PC-3 (cell line): Measurements from ENCODE around the gene TENT4B.

Experiments used
- EZH2 ChIP-seq: fragments of 300-600 bp; sonication (generic); IDR thresholded peaks from one replicate; pipeline ENCODE4 v1.6.1; 2017; ENCODE audit warnings: antibody characterized with exemption, mild to moderate bottlenecking, low read length; ENCODE audit not compliant: unreplicated experiment
- EZH2phosphoT487 ChIP-seq: fragments of 300-600 bp; sonication (generic); IDR thresholded peaks from 2 replicates; pipeline ENCODE4 v1.6.1; 2018; ENCODE audit warnings: mild to moderate bottlenecking, antibody characterized with exemption, low read length, borderline replicate concordance
- TF ChIP-seq, protein P1 (sequence below): fragments of 300-600 bp; sonication (generic); conservative IDR thresholded peaks from 2 replicates; pipeline ENCODE4 v1.5.1; 2017; ENCODE audit warnings: antibody characterized with exemption, low read depth, mild to moderate bottlenecking, low read length

GRCh38 chr16:50227120-50227519 is 74.0 kb downstream of the TENT4B start:
- TF ChIP-seq EZH2 (no peak), EZH2phosphoT487 (no peak)
- TF ChIP-seq, protein P1, sequence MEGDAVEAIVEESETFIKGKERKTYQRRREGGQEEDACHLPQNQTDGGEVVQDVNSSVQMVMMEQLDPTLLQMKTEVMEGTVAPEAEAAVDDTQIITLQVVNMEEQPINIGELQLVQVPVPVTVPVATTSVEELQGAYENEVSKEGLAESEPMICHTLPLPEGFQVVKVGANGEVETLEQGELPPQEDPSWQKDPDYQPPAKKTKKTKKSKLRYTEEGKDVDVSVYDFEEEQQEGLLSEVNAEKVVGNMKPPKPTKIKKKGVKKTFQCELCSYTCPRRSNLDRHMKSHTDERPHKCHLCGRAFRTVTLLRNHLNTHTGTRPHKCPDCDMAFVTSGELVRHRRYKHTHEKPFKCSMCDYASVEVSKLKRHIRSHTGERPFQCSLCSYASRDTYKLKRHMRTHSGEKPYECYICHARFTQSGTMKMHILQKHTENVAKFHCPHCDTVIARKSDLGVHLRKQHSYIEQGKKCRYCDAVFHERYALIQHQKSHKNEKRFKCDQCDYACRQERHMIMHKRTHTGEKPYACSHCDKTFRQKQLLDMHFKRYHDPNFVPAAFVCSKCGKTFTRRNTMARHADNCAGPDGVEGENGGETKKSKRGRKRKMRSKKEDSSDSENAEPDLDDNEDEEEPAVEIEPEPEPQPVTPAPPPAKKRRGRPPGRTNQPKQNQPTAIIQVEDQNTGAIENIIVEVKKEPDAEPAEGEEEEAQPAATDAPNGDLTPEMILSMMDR = no peak
